ENCODE results near the gene RNF223. TPM values are rescaled to one million over a fixed set of nuclear protein-coding genes. Genes with fewer than 3 reads are reported as not detected.
"Not testable (repeated sequence)": the region's sequence is repeated elsewhere in the genome, so short reads cannot be mapped to it uniquely, and the experiment has no call there.

RNF223 gene
- polyA plus RNA-seq, 1 experiment, result not detected

DNA sequence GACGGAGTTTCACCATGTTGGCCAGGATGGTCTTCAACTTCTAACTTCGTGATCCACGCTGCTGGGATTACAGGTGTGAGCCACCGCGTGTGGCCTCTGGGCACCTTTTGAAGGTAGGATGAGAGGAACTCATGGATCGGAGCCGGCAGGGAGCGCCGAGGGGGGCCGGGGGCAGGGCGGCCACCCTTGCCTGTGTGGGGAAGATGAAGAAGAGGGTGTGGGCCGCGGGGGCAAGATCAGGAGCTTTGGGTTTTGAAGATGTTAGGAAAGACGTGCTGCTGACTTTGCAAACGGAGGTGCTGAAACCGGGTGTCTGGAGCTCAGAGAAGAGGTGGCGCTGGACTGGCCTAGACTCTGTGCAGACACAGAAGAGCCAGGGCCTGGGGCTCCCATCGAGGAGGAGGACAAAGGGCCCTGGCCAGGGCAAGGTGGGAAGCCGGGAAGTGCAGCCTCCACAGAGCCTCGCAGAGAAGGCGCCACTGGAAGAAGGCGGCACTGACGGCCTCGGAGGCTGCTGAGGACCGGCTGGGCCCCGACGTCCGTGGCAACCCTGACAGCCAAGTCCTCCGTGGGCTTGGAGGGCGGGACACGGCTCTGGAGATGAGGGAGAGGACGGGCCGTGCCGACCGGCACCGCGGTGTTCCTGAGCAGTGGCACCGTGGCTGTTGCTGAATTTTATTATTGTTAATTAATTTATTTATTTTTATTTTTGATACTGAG is 13.7 kb downstream of the RNF223 start:
- TF ChIP-seq, protein P1, sequence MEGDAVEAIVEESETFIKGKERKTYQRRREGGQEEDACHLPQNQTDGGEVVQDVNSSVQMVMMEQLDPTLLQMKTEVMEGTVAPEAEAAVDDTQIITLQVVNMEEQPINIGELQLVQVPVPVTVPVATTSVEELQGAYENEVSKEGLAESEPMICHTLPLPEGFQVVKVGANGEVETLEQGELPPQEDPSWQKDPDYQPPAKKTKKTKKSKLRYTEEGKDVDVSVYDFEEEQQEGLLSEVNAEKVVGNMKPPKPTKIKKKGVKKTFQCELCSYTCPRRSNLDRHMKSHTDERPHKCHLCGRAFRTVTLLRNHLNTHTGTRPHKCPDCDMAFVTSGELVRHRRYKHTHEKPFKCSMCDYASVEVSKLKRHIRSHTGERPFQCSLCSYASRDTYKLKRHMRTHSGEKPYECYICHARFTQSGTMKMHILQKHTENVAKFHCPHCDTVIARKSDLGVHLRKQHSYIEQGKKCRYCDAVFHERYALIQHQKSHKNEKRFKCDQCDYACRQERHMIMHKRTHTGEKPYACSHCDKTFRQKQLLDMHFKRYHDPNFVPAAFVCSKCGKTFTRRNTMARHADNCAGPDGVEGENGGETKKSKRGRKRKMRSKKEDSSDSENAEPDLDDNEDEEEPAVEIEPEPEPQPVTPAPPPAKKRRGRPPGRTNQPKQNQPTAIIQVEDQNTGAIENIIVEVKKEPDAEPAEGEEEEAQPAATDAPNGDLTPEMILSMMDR (IDR thresholded peaks at IDR 0.05; ENCODE audit: insufficient read depth, low read depth, low read length), result no peak
- POLR2A ChIA-PET, result interaction anchor here (0.7 kb wide), 1 partner anchor 287 kb away, joined by 4 read pairs; no protein-coding TSS in a partner anchor
- no peak overlapping the region for H3K4me3 ChIP-seq (ENCODE audit: low read depth, low read length)

DNA sequence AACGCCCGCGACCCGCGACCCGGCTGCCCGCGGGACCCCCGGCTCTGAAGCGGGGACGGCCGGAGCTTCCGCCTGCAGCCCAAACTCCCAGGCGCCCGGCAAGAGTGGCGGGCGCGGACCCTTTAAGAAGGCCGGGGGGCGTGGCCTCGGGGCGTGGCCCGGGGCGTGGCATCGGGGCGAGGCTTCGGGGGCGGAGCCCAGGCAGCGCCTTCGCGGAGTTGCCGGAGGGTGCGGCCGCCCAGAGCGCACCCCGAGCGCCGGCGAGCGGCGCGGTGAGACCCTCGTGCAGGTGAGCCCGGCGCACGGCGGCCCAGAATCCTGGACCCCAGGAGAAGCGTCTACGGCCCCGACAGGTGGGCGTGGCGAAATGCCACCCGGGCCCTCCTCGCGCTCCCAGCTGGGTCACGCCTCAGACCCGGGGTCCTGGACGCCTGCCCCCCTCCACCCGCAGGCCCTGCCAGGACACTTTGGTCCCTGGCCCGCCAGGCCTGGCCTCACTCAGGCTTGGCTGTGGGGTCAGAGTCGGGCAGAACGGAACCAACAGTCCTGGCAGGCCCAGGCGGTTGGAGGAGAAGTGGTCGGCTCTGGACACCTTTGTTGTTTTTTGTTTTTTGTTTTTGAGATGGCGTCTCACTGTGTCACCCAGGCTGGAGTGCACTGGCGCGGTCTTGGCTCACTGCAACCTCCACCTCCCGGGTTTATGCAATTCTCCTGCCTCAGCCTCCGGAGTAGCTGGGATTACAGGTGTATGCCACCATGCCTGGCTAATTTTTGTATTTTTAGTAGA is 14.4 kb downstream of the RNF223 start:
- DNase-seq (ENCODE audit: low read depth), result no peak
- Histone ChIP-seq H3K36me3 (ENCODE audit: control insufficient read depth, insufficient read depth, low read length) (peaks cover 5% of the 10 kb centered on the region), H3K27me3 (ENCODE audit: control insufficient read depth, insufficient read depth, low read length) (no peaks in the 10 kb centered on the region; the same call in 1 of the 2 replicates), H3K4me3 (ENCODE audit: low read depth, low read length) (peak overlapping the region; percentile 49)
- POLR2A ChIA-PET, result interaction anchor here (0.7 kb wide), 1 partner anchor 288 kb away, joined by 4 read pairs; no protein-coding TSS in a partner anchor
- TF ChIP-seq, protein P1 (IDR thresholded peaks at IDR 0.05; ENCODE audit: insufficient read depth, low read depth, low read length), result no peak
- CTCF ChIA-PET, result interaction anchor here (0.9 to 8.5 kb wide), 9 partner anchors 9 to 76 kb away, joined by 3 to 157 read pairs (median 6); partner anchors contain the start of genes HES4 and PERM1

More for the DNA sequence above, 13.7 kb downstream of the RNF223 start:
- CTCF ChIA-PET, result interaction anchor here (0.8 to 8.5 kb wide), 7 partner anchors 8 to 76 kb away, joined by 4 to 157 read pairs (median 6); partner anchors contain the start of genes HES4 and PERM1
- Histone ChIP-seq H3K27me3 (ENCODE audit: control insufficient read depth, insufficient read depth, low read length) (no peaks in the 10 kb centered on the region; the same call in 1 of the 2 replicates), H3K36me3 (ENCODE audit: control insufficient read depth, insufficient read depth, low read length) (peaks cover under 1% of the 10 kb centered on the region)
- no peak for DNase-seq (ENCODE audit: low read depth)

DNA sequence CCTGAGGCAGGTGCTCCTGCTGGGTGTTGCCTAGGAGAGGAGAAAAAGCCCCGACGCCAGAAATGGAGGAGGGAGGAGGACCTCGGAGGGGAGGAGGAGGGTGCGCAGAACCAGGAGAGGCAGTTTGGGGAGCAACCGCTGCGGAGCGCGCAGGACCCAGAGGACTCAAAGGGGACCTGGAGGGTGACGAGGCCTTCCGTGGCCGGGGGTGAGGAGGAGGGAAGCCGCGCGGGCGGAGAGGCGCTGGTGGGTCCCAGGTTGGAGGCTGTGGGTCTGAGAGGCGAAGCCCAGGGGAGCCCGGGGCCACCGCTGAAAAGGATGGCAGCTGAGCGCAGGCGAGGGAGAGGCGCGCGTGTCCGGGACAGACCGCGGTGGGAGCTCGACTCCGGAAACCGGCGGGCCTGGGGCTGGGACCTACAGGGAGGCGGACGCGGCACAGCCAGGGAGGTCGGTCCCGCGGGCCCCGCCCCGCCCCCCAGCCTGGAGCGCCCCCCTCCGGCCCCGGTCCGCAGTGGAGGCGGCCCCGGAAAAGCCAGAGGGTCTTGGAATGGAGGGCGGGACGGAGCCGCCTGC is 15.1 kb downstream of the RNF223 start:
- ChIA-PET POLR2A (no interaction called here), CTCF (interaction anchor here (0.9 to 8.5 kb wide), 10 partner anchors 10 to 75 kb away, joined by 3 to 157 read pairs (median 6); partner anchors contain the start of genes HES4 and PERM1)
- peak overlapping the region; percentile 49 for H3K4me3 ChIP-seq (ENCODE audit: low read depth, low read length)
- peaks cover 7% of the 10 kb centered on the region for H3K36me3 ChIP-seq (ENCODE audit: control insufficient read depth, insufficient read depth, low read length)
- TF ChIP-seq, protein P1 (IDR thresholded peaks at IDR 0.05; ENCODE audit: insufficient read depth, low read depth, low read length), result peak; percentile 14; the same call in 1 of the 2 replicates
- no peaks in the 10 kb centered on the region; the same call in 1 of the 2 replicates for H3K27me3 ChIP-seq (ENCODE audit: control insufficient read depth, insufficient read depth, low read length)
- no peak for DNase-seq (ENCODE audit: low read depth)

DNA sequence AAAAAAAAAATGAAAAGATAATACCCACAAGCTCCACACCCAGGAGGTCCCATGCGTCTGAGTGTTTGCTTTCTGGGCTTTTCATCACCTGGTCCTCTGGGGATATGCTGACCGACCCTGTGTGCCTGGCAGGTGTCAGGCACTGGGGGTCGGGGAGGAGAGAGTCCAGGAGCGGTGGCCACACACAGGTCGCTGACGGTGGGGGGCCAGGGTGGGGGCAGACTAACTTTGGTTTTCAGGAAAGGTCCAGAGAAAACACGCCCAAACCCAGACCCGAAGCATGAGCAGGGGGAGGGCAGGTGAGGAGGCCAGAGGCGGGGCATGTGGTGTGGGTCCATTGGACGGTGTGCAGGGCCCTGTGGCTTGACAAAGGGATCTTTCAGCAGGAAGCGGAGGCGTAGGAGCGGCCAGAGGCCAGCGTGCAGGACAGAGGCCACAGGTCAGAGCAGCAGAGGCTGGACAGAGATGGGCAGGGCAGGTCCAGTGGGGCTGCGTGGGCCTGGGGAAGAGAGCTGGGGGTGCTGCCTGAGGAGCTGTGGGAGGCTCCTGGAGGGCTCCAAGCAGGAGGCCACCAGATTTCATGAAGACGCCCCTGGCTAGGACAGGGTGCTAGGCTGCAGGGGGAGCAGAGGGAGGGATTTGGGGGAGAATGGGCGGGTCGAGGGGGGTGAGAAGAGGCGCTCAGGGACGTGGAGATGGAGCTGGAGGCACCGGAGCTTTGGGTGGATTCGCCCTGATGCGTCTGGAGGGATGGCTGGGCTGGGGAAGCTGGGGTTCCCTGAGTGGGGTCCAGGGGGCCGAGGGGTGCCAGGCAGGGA is 15.8 kb downstream of the RNF223 start:
- POLR2A ChIA-PET, result no interaction called here
- Histone ChIP-seq H3K4me3 (ENCODE audit: low read depth, low read length) (peak overlapping the region; percentile 49; the same call in 1 of the 2 replicates), H3K36me3 (ENCODE audit: control insufficient read depth, insufficient read depth, low read length) (peaks cover 11% of the 10 kb centered on the region), H3K27me3 (ENCODE audit: control insufficient read depth, insufficient read depth, low read length) (no peaks in the 10 kb centered on the region; the same call in 1 of the 2 replicates)
- CTCF ChIA-PET, result interaction anchor here (1.0 to 8.5 kb wide), 8 partner anchors 10 to 74 kb away, joined by 3 to 157 read pairs (median 5); partner anchors contain the start of genes HES4 and PERM1
- DNase-seq (ENCODE audit: low read depth), result no peak
- TF ChIP-seq, protein P1 (IDR thresholded peaks at IDR 0.05; ENCODE audit: insufficient read depth, low read depth, low read length), result no peak

DNA sequence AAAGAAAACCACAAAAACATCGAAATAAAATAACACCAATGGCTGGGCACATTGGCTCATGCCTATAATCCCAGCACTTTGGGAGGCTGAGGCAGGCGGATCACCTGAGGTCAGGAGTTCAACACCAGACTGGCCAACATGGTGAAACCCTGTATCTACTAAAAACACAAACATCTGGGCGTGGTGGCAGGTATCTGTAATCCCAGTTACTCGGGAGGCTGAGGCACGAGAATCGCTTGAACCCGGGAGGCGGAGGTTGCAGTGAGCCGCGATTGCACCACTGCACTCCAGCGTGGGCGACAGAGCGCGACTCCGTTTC is 16.4 kb downstream of the RNF223 start:
- H3K36me3 ChIP-seq (ENCODE audit: control insufficient read depth, insufficient read depth, low read length), result peaks cover 16% of the 10 kb centered on the region
- H3K27me3 ChIP-seq (ENCODE audit: control insufficient read depth, insufficient read depth, low read length); H3K4me3 ChIP-seq (ENCODE audit: low read depth, low read length); POLR2A ChIA-PET; DNase-seq (ENCODE audit: low read depth): not testable (repeated sequence)
- CTCF ChIA-PET, result interaction anchor here (0.7 kb wide), 1 partner anchor 102 kb away, joined by 3 read pairs; no protein-coding TSS in a partner anchor
